Activated CD4-positive, alpha-beta T cell treated with anti-CD3 and anti-CD28 coated beads, Interleukin-2, amount 10 ng/mL, durations not matched to agents 7 days and 5 days (primary cell): ENCODE results near the gene TTLL7. TPM values are rescaled to one million over a fixed set of nuclear protein-coding genes. Genes with fewer than 3 reads are reported as not detected.
"Not testable (repeated sequence)": the region's sequence is repeated elsewhere in the genome, so short reads cannot be mapped to it uniquely, and the experiment has no call there.

Experiments used
- CTCF ChIA-PET: fragments of 350-600 bp; sonication (Branson Sonifier 250); formaldehyde crosslinking; loops from one replicate; lab custom pipeline; 2021; ENCODE audit warnings: antibody characterized with exemption; lab: Charles Lee
- POLR2A ChIA-PET: fragments of 350-600 bp; sonication (Branson Sonifier 250); formaldehyde crosslinking; loops from one replicate; lab custom pipeline; 2021; ENCODE audit warnings: antibody characterized with exemption; lab: Charles Lee
- DNase-seq: peaks from one replicate; pipeline ENCODE4 v3.0.0-alpha.2; 2020
- H3K27ac Mint-ChIP-seq: one replicate; pipeline ENCODE4 v1.8.0; 2021; ENCODE audit warnings: mild to moderate bottlenecking, moderate library complexity, mixed read lengths
- H3K27me3 Mint-ChIP-seq: one replicate; pipeline ENCODE4 v1.8.0; 2021; ENCODE audit warnings: mixed read lengths
- H3K36me3 Mint-ChIP-seq: one replicate; pipeline ENCODE4 v1.8.0; 2021; ENCODE audit warnings: low read depth, mixed read lengths
- H3K4me1 Mint-ChIP-seq: one replicate; pipeline ENCODE4 v1.8.0; 2021; ENCODE audit warnings: mixed read lengths
- H3K4me3 Mint-ChIP-seq: one replicate; pipeline ENCODE4 v1.8.0; 2021; ENCODE audit warnings: mild to moderate bottlenecking, moderate library complexity, mixed read lengths
- H3K9me3 Mint-ChIP-seq: one replicate; pipeline ENCODE4 v1.8.0; 2021; ENCODE audit warnings: mixed read lengths
- total RNA-seq, 2 experiments: library from RNA; stranded (reverse); gene quantifications; one replicate each; pipeline ENCODE4 v1.2.3, GENCODE V29; 2021

Gene TTLL7
- total RNA-seq, 2 experiments from 2014 or later = 4.1 to 4.2 TPM

DNA sequence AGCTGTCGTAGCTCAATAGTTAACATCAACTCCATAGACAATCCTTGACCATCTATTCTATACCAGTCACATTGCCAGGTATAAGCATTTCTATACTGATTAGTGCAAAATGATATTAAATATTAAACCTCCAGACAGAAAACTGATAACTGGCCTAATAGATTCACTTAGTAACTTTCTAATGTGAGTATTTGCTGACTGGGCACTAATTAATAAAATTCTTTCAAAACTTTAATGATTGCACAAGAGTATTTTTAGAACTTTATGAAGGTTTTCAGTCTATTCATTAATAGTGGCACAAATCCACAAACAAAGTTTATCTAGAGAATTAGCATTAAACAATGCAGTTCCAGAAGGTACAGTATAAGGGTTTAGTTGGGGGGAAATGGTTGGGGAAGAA, 79.1 kb downstream of the TTLL7 start:
- no peaks in the 10 kb centered on the region for H3K9me3 Mint-ChIP-seq
- H3K4me1 Mint-ChIP-seq = no peaks in the 10 kb centered on the region
- H3K36me3 Mint-ChIP-seq = no peaks in the 10 kb centered on the region
- H3K4me3 Mint-ChIP-seq = no peak overlapping the region
- H3K27me3 Mint-ChIP-seq = peaks cover 2% of the 10 kb centered on the region
- ChIA-PET CTCF (interaction anchor here (1.9 kb wide), 1 partner anchor 10 kb away, joined by 5 read pairs; no protein-coding TSS in a partner anchor), POLR2A (no interaction called here)
- H3K27ac Mint-ChIP-seq = no peak overlapping the region
- no peak for DNase-seq

DNA sequence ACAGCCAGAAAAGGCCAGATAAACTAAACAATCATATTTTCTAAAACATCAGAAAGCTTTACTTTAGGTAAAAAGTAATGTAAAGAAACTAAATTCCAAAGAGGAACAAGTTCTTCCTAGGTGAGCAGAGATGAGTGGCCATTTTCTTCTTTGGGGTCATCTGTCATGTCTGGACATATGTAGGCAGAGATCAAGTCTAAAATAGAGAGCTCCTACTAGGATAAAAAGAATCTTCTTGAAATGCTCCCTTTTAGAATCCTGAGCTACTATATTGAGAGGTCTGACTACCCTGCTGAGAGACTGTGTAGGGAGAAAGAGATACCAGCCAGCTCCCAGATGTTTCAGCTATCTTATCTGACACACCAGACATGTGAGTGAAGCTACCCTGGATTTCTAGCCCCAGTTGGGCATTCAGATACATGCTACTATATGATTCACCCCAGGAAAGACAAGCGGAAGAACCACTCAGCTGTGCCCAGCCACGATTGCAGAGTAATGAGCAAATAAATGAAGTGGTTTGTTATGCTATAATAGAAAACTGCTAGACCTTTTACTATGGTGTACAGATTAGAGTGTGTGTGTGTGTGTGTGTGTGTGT, 80.1 kb downstream of the TTLL7 start:
- H3K4me1 Mint-ChIP-seq = no peaks in the 10 kb centered on the region
- ChIA-PET POLR2A (no interaction called here), CTCF (interaction anchor here (1.9 kb wide), 1 partner anchor 9 kb away, joined by 5 read pairs; no protein-coding TSS in a partner anchor)
- H3K27ac Mint-ChIP-seq = no peak overlapping the region
- H3K4me3 Mint-ChIP-seq = no peak overlapping the region
- H3K27me3 Mint-ChIP-seq = peaks cover 5% of the 10 kb centered on the region
- no peaks in the 10 kb centered on the region for H3K36me3 Mint-ChIP-seq
- DNase-seq = no peak
- H3K9me3 Mint-ChIP-seq = peaks cover 4% of the 10 kb centered on the region

DNA sequence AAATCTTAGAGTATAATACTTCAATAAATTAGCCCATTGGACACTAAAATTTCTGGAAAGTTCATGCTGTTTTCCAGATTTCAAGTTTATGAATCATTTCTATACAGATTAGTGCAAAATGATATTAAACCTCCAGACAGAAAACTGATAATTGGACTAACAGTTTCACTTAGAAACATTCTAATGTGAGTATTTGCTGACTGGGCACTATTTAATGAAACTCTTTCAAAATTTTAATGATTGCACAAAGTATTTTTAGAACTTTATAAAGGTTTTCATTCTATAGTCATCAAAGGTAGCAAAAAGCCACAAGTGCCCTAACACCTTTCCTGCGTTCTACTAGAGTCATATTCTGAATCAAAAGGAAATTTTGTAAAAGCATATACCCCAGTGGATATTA, 81.0 kb downstream of the TTLL7 start:
- DNase-seq = no peak
- Mint-ChIP-seq H3K4me1 (no peaks in the 10 kb centered on the region), H3K36me3 (no peaks in the 10 kb centered on the region), H3K27ac (no peak overlapping the region), H3K27me3 (peaks cover 7% of the 10 kb centered on the region), H3K9me3 (peaks cover 4% of the 10 kb centered on the region), H3K4me3 (no peak overlapping the region)
- CTCF ChIA-PET = interaction anchor here (1.9 kb wide), 1 partner anchor 8 kb away, joined by 5 read pairs; no protein-coding TSS in a partner anchor
- POLR2A ChIA-PET = no interaction called here

DNA sequence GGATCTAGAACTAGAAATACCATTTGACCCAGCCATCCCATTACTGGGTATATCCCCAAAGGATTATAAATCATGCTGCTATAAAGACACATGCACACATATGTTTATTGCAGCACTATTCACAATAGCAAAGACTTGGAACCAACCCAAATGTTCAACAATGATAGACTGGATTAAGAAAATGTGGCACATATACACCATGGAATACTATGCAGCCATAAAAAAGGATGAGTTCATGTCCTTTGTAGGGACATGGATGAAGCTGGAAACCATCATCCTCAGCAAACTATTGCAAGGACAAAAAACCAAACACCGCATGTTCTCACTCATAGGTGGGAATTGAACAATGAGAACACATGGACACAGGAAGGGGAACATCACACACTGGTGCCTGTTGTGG, 82.8 kb downstream of the TTLL7 start:
- H3K27me3 Mint-ChIP-seq, H3K27ac Mint-ChIP-seq, H3K36me3 Mint-ChIP-seq, CTCF ChIA-PET, H3K9me3 Mint-ChIP-seq, H3K4me1 Mint-ChIP-seq, H3K4me3 Mint-ChIP-seq, POLR2A ChIA-PET, DNase-seq: not testable (repeated sequence)

DNA sequence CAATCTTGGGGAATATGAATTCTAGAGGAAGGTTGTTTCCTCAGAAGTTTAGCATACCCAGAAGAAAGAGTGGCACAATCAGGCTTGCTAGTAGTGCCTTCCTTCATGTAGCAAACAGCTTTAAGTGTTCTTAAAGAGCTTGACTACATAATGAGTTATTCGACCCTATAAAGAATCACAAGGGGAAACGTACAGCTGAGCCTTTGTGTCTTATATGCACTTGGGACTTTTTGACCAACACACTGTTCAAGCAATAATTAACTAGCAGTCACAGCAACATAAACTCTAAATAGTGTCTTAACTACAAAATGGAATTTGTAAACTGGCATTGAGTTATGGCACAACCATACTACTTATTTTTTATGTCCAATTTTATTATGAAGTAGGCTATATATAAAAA, 86.1 kb downstream of the TTLL7 start:
- H3K36me3 Mint-ChIP-seq = no peaks in the 10 kb centered on the region
- CTCF ChIA-PET = no interaction called here

DNA sequence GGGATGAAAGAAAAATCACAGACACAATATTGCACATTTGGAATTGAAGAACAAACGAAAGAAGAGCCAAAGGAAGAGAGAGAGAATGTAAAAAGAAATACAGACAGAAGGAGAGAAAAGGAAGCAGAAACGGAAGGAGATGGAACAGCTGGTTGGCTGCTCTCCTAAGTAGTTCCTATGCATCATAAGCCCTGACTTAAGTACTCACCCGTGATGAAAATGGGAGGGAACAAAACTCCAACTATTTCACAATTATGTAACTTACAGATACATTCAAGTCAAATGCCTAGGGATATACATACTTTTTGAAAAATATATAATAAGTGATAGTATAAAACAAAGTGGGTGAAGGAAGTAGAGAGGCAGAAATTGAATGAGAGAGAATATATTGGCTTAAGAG, 88.5 kb downstream of the TTLL7 start:
- DNase-seq = no peak
- Mint-ChIP-seq H3K4me3 (no peak overlapping the region), H3K9me3 (peaks cover 4% of the 10 kb centered on the region), H3K4me1 (no peaks in the 10 kb centered on the region), H3K27me3 (peaks cover 34% of the 10 kb centered on the region), H3K36me3 (no peaks in the 10 kb centered on the region), H3K27ac (no peak overlapping the region)
- CTCF ChIA-PET = interaction anchor here (1.9 kb wide), 1 partner anchor 8 kb away, joined by 5 read pairs; no protein-coding TSS in a partner anchor
- POLR2A ChIA-PET = no interaction called here

More for the DNA sequence above, 86.1 kb downstream of the TTLL7 start:
- POLR2A ChIA-PET = no interaction called here
- Mint-ChIP-seq H3K27ac (no peak overlapping the region), H3K4me1 (no peaks in the 10 kb centered on the region), H3K27me3 (peaks cover 24% of the 10 kb centered on the region), H3K9me3 (peaks cover 4% of the 10 kb centered on the region), H3K4me3 (no peak overlapping the region)
- DNase-seq = no peak

DNA sequence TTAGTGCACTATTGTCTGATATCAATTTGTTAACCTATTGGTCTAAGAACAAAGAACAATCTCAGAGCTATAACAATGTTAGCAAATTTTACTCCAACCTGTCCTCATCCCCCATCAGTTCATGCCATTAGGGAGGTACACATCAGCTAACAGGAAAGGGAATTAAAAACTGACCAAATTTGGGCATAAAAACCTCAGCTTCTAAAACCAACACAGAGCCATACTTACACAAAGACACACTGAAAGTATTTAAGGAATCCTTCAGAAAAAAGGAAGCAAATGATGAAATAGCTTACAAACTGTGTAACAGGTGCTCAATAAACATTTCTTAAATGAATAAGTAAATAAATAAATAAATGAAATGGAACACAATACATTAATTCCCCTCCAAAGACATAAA, 89.2 kb downstream of the TTLL7 start:
- ChIA-PET CTCF (interaction anchor here (1.9 kb wide), 1 partner anchor 9 kb away, joined by 5 read pairs; no protein-coding TSS in a partner anchor), POLR2A (no interaction called here)
- DNase-seq = no peak
- Mint-ChIP-seq H3K4me1 (no peaks in the 10 kb centered on the region), H3K27ac (no peak overlapping the region), H3K27me3 (peaks cover 34% of the 10 kb centered on the region), H3K9me3 (peaks cover 2% of the 10 kb centered on the region), H3K36me3 (no peaks in the 10 kb centered on the region), H3K4me3 (no peak overlapping the region)

DNA sequence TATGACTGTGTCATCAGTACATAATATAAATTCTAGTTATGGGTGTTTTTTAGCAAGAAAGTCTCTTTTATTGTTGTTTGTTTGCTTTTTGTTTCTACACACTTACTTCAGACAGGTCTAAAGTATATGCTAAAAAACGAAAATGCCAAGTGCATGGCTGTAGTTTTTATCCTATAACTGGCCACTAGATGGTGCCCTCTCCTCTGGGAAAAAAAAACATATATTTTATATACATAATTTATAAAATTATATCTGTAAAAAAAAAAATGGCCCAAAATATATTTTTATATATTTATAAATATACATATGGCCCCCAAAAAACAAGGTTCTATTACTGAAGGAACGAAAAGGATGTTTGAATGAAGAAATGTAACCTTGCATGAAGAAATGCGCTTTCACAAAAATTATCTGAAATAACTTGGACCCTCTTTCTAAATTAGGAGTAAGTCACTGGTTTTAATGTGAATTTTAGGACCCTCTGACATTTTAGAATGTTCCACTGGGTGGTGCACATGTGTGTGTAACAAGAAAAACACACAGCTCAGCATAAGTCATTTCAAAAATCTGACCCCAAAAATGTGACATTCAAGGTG, 93.5 kb downstream of the TTLL7 start:
- DNase-seq = peak; percentile 29
- peaks cover 22% of the 10 kb centered on the region for H3K27me3 Mint-ChIP-seq
- ChIA-PET CTCF (interaction anchor here (1.0 kb wide), 1 partner anchor 8 kb away, joined by 3 read pairs; no protein-coding TSS in a partner anchor), POLR2A (no interaction called here)
- no peaks in the 10 kb centered on the region for H3K4me1 Mint-ChIP-seq
- H3K27ac Mint-ChIP-seq = no peak overlapping the region
- H3K9me3 Mint-ChIP-seq = no peaks in the 10 kb centered on the region
- H3K4me3 Mint-ChIP-seq = no peak overlapping the region
- no peaks in the 10 kb centered on the region for H3K36me3 Mint-ChIP-seq

DNA sequence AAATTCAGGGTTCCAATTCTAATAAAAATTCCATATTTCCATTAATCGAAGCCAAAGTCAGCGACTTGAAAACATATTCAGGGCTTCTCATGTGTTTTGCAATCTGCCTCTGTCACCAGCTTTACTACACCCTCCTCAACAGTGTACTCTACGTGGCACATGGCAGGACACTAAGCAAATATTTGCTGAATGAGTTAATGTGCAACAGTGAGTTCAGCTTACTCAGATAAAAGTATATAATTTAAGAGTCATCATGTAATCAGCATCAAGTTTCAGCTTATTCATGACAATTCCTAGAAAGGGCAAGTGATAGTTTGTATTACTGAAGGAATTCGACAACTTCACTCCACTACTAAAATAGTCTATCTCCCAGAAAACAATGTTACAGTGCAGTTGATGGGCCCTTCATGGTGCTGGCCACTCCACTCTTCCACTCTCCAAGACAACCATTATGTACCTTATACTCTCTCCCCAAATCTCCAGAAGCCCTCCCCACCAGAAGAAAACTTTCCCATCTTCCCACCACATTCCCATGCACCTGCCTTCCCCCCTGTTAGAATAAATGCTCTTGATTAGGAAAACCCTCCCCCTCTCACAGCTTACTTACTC, 97.3 kb downstream of the TTLL7 start:
- ChIA-PET CTCF (no interaction called here), POLR2A (no interaction called here)
- no peaks in the 10 kb centered on the region for H3K36me3 Mint-ChIP-seq

DNA sequence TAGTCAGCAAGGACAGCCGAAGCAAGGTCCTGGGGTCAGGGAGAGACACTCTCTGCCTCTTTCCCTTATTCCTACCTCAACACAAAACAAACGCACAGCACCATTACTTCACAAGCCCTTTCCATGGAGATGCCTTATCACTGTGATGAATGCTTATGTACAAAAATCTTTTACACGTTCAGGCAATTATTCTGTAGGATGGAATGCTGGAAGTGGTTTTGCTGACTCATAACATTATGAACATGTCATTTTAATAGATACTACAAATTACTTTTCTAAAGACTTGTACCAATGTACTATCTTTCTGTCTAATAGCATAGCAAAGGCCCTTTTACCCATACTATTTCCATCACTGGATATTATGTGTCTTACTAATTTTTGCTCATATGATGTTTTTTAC, 98.4 kb downstream of the TTLL7 start:
- H3K27ac Mint-ChIP-seq = no peak overlapping the region
- H3K9me3 Mint-ChIP-seq = no peaks in the 10 kb centered on the region
- CTCF ChIA-PET = no interaction called here
- H3K4me3 Mint-ChIP-seq = no peak overlapping the region
- POLR2A ChIA-PET = no interaction called here
- no peaks in the 10 kb centered on the region for H3K4me1 Mint-ChIP-seq
- peaks cover 6% of the 10 kb centered on the region for H3K27me3 Mint-ChIP-seq
- H3K36me3 Mint-ChIP-seq = no peaks in the 10 kb centered on the region
- no peak for DNase-seq

More for the DNA sequence above, 97.3 kb downstream of the TTLL7 start:
- no peaks in the 10 kb centered on the region for H3K4me1 Mint-ChIP-seq
- DNase-seq = no peak
- H3K27me3 Mint-ChIP-seq = peaks cover 2% of the 10 kb centered on the region
- no peaks in the 10 kb centered on the region for H3K9me3 Mint-ChIP-seq
- no peak overlapping the region for H3K4me3 Mint-ChIP-seq
- no peak overlapping the region for H3K27ac Mint-ChIP-seq

DNA sequence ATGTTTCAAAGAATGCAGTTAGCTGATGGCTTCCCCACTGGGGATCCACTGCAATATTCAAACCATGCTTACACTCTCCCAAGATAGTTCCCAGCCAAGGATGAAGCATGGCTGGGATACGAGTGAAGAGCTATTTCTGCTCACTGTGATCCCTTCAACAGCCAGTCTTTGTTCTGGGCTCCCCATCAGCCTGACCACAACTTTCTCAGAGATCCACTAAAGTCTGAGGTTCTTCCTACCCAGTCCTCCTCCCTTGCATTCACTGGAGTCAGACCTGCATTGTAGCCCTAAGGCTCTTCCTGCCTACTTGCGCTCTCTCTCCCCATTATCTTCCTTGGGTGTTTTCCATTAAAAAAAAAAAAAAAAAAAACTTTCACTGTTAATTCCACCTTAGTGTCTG, 101.4 kb downstream of the TTLL7 start:
- no peaks in the 10 kb centered on the region for H3K9me3 Mint-ChIP-seq
- peaks cover 8% of the 10 kb centered on the region for H3K27me3 Mint-ChIP-seq
- no peak overlapping the region for H3K4me3 Mint-ChIP-seq
- no peak overlapping the region for H3K27ac Mint-ChIP-seq
- CTCF ChIA-PET = interaction anchor here (0.7 to 1.4 kb wide), 3 partner anchors 8 to 904 kb away, joined by 3 to 8 read pairs (median 6); no protein-coding TSS in a partner anchor
- DNase-seq = no peak
- POLR2A ChIA-PET = no interaction called here
- no peaks in the 10 kb centered on the region for H3K4me1 Mint-ChIP-seq
- no peaks in the 10 kb centered on the region for H3K36me3 Mint-ChIP-seq

DNA sequence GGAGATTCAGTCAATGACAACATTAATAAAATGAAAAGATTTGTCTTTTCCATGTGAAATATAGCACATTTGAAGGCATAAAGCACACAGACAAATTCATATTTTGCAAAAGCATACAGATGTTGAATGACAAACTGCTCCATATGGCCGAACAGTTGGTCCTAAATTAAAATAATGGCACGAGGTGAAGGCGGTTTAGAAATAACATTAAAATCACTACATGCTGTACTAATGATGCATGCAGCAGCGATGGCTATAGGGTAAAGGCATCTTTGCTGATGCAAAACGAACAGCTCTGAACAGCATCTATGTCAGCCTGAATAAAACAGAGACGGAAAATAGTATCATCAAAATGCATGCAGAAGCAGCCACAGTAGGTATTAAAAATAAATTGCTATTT, 102.6 kb downstream of the TTLL7 start:
- ChIA-PET POLR2A (no interaction called here), CTCF (interaction anchor here (1.4 kb wide), 1 partner anchor 10 kb away, joined by 3 read pairs; no protein-coding TSS in a partner anchor)
- H3K36me3 Mint-ChIP-seq = no peaks in the 10 kb centered on the region
- H3K4me1 Mint-ChIP-seq = no peaks in the 10 kb centered on the region
- no peak overlapping the region for H3K27ac Mint-ChIP-seq
- DNase-seq = no peak
- no peaks in the 10 kb centered on the region for H3K9me3 Mint-ChIP-seq
- H3K27me3 Mint-ChIP-seq = peaks cover 10% of the 10 kb centered on the region
- H3K4me3 Mint-ChIP-seq = no peak overlapping the region

DNA sequence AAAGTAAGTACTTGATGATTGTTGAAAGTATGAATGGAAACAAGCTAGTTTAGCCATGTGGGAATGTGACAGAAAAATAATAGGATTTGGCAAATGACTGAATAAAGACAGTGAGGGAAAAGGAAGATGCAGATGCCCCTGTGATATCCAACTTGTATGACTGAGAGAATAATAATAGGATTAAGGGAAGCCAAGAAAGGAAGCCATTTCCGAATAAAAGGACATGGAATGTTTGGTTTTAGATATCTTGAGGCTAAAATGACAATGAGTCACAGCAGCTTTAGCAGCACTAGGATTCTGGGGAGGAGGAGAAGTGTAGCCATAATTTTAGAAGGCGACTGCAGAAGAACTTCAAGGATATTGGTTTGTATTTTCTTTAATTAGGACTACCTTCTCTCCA, 109.2 kb downstream of the TTLL7 start:
- DNase-seq = no peak
- no peak overlapping the region for H3K4me3 Mint-ChIP-seq
- no peak overlapping the region for H3K27ac Mint-ChIP-seq
- ChIA-PET POLR2A (no interaction called here), CTCF (no interaction called here)
- peaks cover 7% of the 10 kb centered on the region for H3K27me3 Mint-ChIP-seq
- peaks cover 9% of the 10 kb centered on the region for H3K9me3 Mint-ChIP-seq
- no peaks in the 10 kb centered on the region for H3K4me1 Mint-ChIP-seq
- H3K36me3 Mint-ChIP-seq = peaks cover 1% of the 10 kb centered on the region
